OCI-LY1 (cell line): ENCODE measurements around the gene LHFPL2.

ENCODE experiments used
- H2AFZ ChIP-seq: fragments of 200-600 bp; sonication (generic), shearing (Covaris generic); 2 replicates; pipeline ENCODE4 v1.6.0; 2014; ENCODE audit warnings: antibody characterized with exemption, mild to moderate bottlenecking, low read length
- H3F3A ChIP-seq: fragments of 200-600 bp; sonication (generic), shearing (Covaris generic); 2 replicates; pipeline ENCODE4 v1.6.0; 2014; ENCODE audit warnings: mild to moderate bottlenecking, antibody characterized with exemption, low read length, moderate library complexity; ENCODE audit not compliant: insufficient read depth
- H3K27ac ChIP-seq: fragments of 200-600 bp; sonication (generic); 2 replicates; pipeline ENCODE4 v1.5.1; 2014; ENCODE audit warnings: low read length, mixed run types, mild to moderate bottlenecking, low read depth; ENCODE audit not compliant: poor library complexity, severe bottlenecking
- H3K27me3 ChIP-seq: fragments of 200-600 bp; sonication (generic); 2 replicates; pipeline ENCODE4 v1.6.0; 2014; ENCODE audit warnings: antibody characterized with exemption, mild to moderate bottlenecking, low read length, moderate library complexity; ENCODE audit not compliant: insufficient read depth
- H3K36me3 ChIP-seq: fragments of 200-600 bp; sonication (generic); 2 replicates; pipeline ENCODE4 v1.6.1; 2014; ENCODE audit warnings: mild to moderate bottlenecking, antibody characterized with exemption, low read length, moderate library complexity, mixed read lengths; ENCODE audit not compliant: insufficient read depth
- H3K4me1 ChIP-seq: fragments of 200-600 bp; sonication (generic); 2 replicates; pipeline ENCODE4 v1.5.1; 2014; ENCODE audit warnings: mild to moderate bottlenecking, low read length, moderate library complexity; ENCODE audit not compliant: insufficient read depth, severe bottlenecking
- H3K4me2 ChIP-seq: fragments of 200-600 bp; sonication (generic), shearing (Covaris generic); 2 replicates; pipeline ENCODE4 v1.6.1; 2014; ENCODE audit warnings: low read length
- H3K4me3 ChIP-seq: fragments of 200-600 bp; sonication (generic); 2 replicates; pipeline ENCODE4 v1.5.1; 2014; ENCODE audit warnings: low read length, low read depth, mild to moderate bottlenecking, mixed read lengths; ENCODE audit not compliant: poor library complexity, severe bottlenecking
- H3K79me2 ChIP-seq: fragments of 200-600 bp; shearing (Covaris generic); 2 replicates; pipeline ENCODE4 v1.6.1; 2016; ENCODE audit warnings: mixed run types, low read length, mixed read lengths; ENCODE audit not compliant: insufficient read depth
- H3K9ac ChIP-seq: fragments of 200-600 bp; sonication (generic), shearing (Covaris generic); 2 replicates; pipeline ENCODE4 v1.6.1; 2014; ENCODE audit warnings: mild to moderate bottlenecking, low read length, mixed read lengths
- H3K9me2 ChIP-seq: fragments of 200-600 bp; sonication (generic), shearing (Covaris generic); 2 replicates; pipeline ENCODE4 v1.6.1; 2014; ENCODE audit warnings: low read depth, mild to moderate bottlenecking, low read length, mixed read lengths
- H3K9me3 ChIP-seq: fragments of 200-600 bp; shearing (Covaris generic); 2 replicates; pipeline ENCODE4 v1.6.1; 2014; ENCODE audit warnings: low read length, mixed read lengths
- H4K20me1 ChIP-seq: fragments of 200-600 bp; sonication (generic), shearing (Covaris generic); 2 replicates; pipeline ENCODE4 v1.6.0; 2016; ENCODE audit warnings: mild to moderate bottlenecking, low read length; ENCODE audit not compliant: insufficient read depth
- CTCF ChIP-seq: fragments of 200-600 bp; sonication (generic), shearing (Covaris generic); IDR thresholded peaks from 2 replicates; pipeline ENCODE4 v1.5.1; 2017; ENCODE audit warnings: mild to moderate bottlenecking, antibody characterized with exemption, low read length, moderate library complexity, mixed read lengths
- EZH2 ChIP-seq: fragments of 200-600 bp; sonication (generic), shearing (Covaris generic); IDR thresholded peaks from 2 replicates; pipeline ENCODE4 v1.8.0; 2017; ENCODE audit warnings: borderline replicate concordance, mixed run types, mild to moderate bottlenecking, antibody characterized with exemption, low read length, moderate library complexity, mixed read lengths

LHFPL2 gene

DNA sequence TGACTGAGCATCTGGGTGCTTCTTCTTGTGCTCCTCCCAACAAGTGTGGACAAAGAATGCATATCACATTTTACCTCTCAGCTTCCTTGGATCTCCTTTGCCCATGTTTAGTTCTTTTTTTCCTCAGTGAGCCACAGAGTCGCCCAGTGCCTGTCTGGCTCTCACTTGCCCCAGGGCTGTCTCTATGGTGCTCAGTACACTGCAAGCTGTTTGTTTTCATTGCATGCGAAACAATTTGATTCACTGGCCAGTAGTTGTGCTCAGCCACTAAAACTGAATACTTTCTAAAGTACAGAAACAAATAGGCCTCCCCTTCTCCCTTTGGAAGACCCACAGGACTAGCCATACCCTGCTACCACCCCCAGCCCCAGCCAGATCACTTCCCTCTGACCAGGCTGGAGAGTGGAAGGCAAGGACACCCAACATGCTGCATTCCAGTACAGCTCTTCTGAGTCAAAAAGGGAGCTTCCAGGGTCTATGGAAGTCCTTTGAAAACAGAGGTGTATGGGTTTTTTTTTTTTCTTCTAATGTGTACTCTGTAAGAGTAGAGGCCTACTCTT lies 3.8 kb downstream of the LHFPL2 start:
- no peak overlapping the region for H2AFZ ChIP-seq
- H3K9ac ChIP-seq = no peak overlapping the region
- peaks cover 79% of the 10 kb centered on the region for H3K4me1 ChIP-seq
- H3K36me3 ChIP-seq = peaks cover 21% of the 10 kb centered on the region; the same call in 1 of the 2 replicates
- no peaks in the 10 kb centered on the region for H3K9me2 ChIP-seq
- no peaks in the 10 kb centered on the region for H3F3A ChIP-seq
- no peaks in the 10 kb centered on the region for H3K27me3 ChIP-seq
- H3K79me2 ChIP-seq = peaks cover 51% of the 10 kb centered on the region
- no peaks in the 10 kb centered on the region for H3K9me3 ChIP-seq
- peak overlapping the region; percentile 9 for H3K27ac ChIP-seq
- TF ChIP-seq EZH2 = no peak
- TF ChIP-seq CTCF = no peak
- no peaks in the 10 kb centered on the region for H4K20me1 ChIP-seq
- no peak overlapping the region for H3K4me2 ChIP-seq
- no peak overlapping the region for H3K4me3 ChIP-seq

DNA sequence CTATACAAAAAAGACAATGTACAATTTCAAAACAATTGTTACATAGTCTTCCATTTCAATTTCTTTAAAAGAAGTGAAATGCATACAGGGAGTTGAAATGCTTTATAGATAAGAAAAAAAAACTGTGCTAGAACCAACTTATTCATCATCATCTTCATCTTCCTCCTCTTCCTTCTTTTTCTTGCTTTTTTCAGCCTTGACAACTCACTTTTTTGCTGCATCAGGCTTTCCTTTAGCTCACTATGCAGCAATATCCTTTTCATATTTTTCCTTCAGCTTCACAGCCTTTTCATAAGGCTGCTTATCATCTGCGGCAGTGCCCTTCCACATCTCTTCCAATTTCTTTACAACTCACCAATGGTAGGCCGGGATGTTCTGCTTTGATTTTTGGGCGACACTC lies 4.4 kb downstream of the LHFPL2 start:
- peak overlapping the region; percentile 9 for H3K27ac ChIP-seq
- H2AFZ ChIP-seq = no peak overlapping the region
- no peak overlapping the region for H3K4me2 ChIP-seq
- TF ChIP-seq EZH2 (no peak), CTCF (no peak)
- no peak overlapping the region for H3K9ac ChIP-seq
- peaks cover 58% of the 10 kb centered on the region for H3K79me2 ChIP-seq
- no peaks in the 10 kb centered on the region for H3K27me3 ChIP-seq
- H3K36me3 ChIP-seq = peaks cover 24% of the 10 kb centered on the region; the same call in 1 of the 2 replicates
- H3K9me3 ChIP-seq = no peaks in the 10 kb centered on the region
- H3K9me2 ChIP-seq = no peaks in the 10 kb centered on the region
- no peak overlapping the region for H3K4me3 ChIP-seq
- no peaks in the 10 kb centered on the region for H3F3A ChIP-seq
- H3K4me1 ChIP-seq = peaks cover 79% of the 10 kb centered on the region
- no peaks in the 10 kb centered on the region for H4K20me1 ChIP-seq

DNA sequence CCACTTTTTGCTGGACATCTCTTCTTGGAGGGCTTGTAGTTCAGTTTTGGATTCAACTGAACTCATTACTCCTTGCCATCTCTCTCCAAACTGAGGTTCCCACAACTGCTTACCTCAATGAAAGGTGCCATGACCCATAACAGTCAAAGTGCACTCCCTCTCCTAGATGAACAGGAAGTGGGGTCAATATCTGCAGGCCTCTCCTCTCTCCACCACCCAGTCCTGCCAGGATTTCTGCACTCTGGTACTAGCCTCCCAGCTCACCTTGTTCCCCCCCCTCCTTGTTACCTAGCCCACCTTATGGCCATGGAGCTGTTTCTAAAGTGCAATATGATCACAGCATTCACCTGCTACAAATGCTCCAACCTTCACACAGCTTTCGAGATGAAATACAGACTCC lies 5.9 kb downstream of the LHFPL2 start:
- Histone ChIP-seq H4K20me1 (no peaks in the 10 kb centered on the region), H3K27ac (peak overlapping the region; percentile 27), H3K4me1 (peaks cover 79% of the 10 kb centered on the region), H3K4me2 (no peak overlapping the region), H3K4me3 (no peak overlapping the region), H3K9ac (no peak overlapping the region), H3K79me2 (peaks cover 66% of the 10 kb centered on the region), H3K27me3 (no peaks in the 10 kb centered on the region), H2AFZ (no peak overlapping the region), H3K9me3 (no peaks in the 10 kb centered on the region), H3F3A (no peaks in the 10 kb centered on the region), H3K36me3 (peaks cover 24% of the 10 kb centered on the region; the same call in 1 of the 2 replicates), H3K9me2 (no peaks in the 10 kb centered on the region)
- TF ChIP-seq EZH2 (no peak), CTCF (no peak)
